OCI-LY1 (cell line): ENCODE measurements around the gene DLEC1.
A peak's percentile ranks its signal among the peaks of the same experiment; 100 is the strongest.

Experiments
- H2AFZ ChIP-seq: fragments of 200-600 bp; sonication (generic), shearing (Covaris generic); 2 replicates; pipeline ENCODE4 v1.6.0; 2014; ENCODE audit warnings: antibody characterized with exemption, mild to moderate bottlenecking, low read length
- H3F3A ChIP-seq: fragments of 200-600 bp; sonication (generic), shearing (Covaris generic); 2 replicates; pipeline ENCODE4 v1.6.0; 2014; ENCODE audit warnings: mild to moderate bottlenecking, antibody characterized with exemption, low read length, moderate library complexity; ENCODE audit not compliant: insufficient read depth
- H3K27ac ChIP-seq: fragments of 200-600 bp; sonication (generic); 2 replicates; pipeline ENCODE4 v1.5.1; 2014; ENCODE audit warnings: low read length, mixed run types, mild to moderate bottlenecking, low read depth; ENCODE audit not compliant: poor library complexity, severe bottlenecking
- H3K27me3 ChIP-seq: fragments of 200-600 bp; sonication (generic); 2 replicates; pipeline ENCODE4 v1.6.0; 2014; ENCODE audit warnings: antibody characterized with exemption, mild to moderate bottlenecking, low read length, moderate library complexity; ENCODE audit not compliant: insufficient read depth
- H3K36me3 ChIP-seq: fragments of 200-600 bp; sonication (generic); 2 replicates; pipeline ENCODE4 v1.6.1; 2014; ENCODE audit warnings: mild to moderate bottlenecking, antibody characterized with exemption, low read length, moderate library complexity, mixed read lengths; ENCODE audit not compliant: insufficient read depth
- H3K4me1 ChIP-seq: fragments of 200-600 bp; sonication (generic); 2 replicates; pipeline ENCODE4 v1.5.1; 2014; ENCODE audit warnings: mild to moderate bottlenecking, low read length, moderate library complexity; ENCODE audit not compliant: insufficient read depth, severe bottlenecking
- H3K4me2 ChIP-seq: fragments of 200-600 bp; sonication (generic), shearing (Covaris generic); 2 replicates; pipeline ENCODE4 v1.6.1; 2014; ENCODE audit warnings: low read length
- H3K4me3 ChIP-seq: fragments of 200-600 bp; sonication (generic); 2 replicates; pipeline ENCODE4 v1.5.1; 2014; ENCODE audit warnings: low read length, low read depth, mild to moderate bottlenecking, mixed read lengths; ENCODE audit not compliant: poor library complexity, severe bottlenecking
- H3K79me2 ChIP-seq: fragments of 200-600 bp; shearing (Covaris generic); 2 replicates; pipeline ENCODE4 v1.6.1; 2016; ENCODE audit warnings: mixed run types, low read length, mixed read lengths; ENCODE audit not compliant: insufficient read depth
- H3K9ac ChIP-seq: fragments of 200-600 bp; sonication (generic), shearing (Covaris generic); 2 replicates; pipeline ENCODE4 v1.6.1; 2014; ENCODE audit warnings: mild to moderate bottlenecking, low read length, mixed read lengths
- H3K9me2 ChIP-seq: fragments of 200-600 bp; sonication (generic), shearing (Covaris generic); 2 replicates; pipeline ENCODE4 v1.6.1; 2014; ENCODE audit warnings: low read depth, mild to moderate bottlenecking, low read length, mixed read lengths
- H3K9me3 ChIP-seq: fragments of 200-600 bp; shearing (Covaris generic); 2 replicates; pipeline ENCODE4 v1.6.1; 2014; ENCODE audit warnings: low read length, mixed read lengths
- H4K20me1 ChIP-seq: fragments of 200-600 bp; sonication (generic), shearing (Covaris generic); 2 replicates; pipeline ENCODE4 v1.6.0; 2016; ENCODE audit warnings: mild to moderate bottlenecking, low read length; ENCODE audit not compliant: insufficient read depth
- CTCF ChIP-seq: fragments of 200-600 bp; sonication (generic), shearing (Covaris generic); IDR thresholded peaks from 2 replicates; pipeline ENCODE4 v1.5.1; 2017; ENCODE audit warnings: mild to moderate bottlenecking, antibody characterized with exemption, low read length, moderate library complexity, mixed read lengths
- EZH2 ChIP-seq: fragments of 200-600 bp; sonication (generic), shearing (Covaris generic); IDR thresholded peaks from 2 replicates; pipeline ENCODE4 v1.8.0; 2017; ENCODE audit warnings: borderline replicate concordance, mixed run types, mild to moderate bottlenecking, antibody characterized with exemption, low read length, moderate library complexity, mixed read lengths

The DLEC1 gene

GRCh38 chr3:37993067-37993455, 45.9 kb upstream of the DLEC1 start:
- Histone ChIP-seq H3K9me2 (no peaks in the 10 kb centered on the region), H3K4me3 (no peak overlapping the region), H2AFZ (no peak overlapping the region), H3K4me2 (no peak overlapping the region), H3K27ac (no peak overlapping the region), H3K4me1 (peaks cover 27% of the 10 kb centered on the region), H3K27me3 (no peaks in the 10 kb centered on the region), H3K9ac (no peak overlapping the region), H4K20me1 (no peaks in the 10 kb centered on the region), H3K79me2 (no peaks in the 10 kb centered on the region), H3K36me3 (peaks cover 7% of the 10 kb centered on the region; the same call in 1 of the 2 replicates), H3K9me3 (no peaks in the 10 kb centered on the region), H3F3A (no peaks in the 10 kb centered on the region)
- no peak for TF ChIP-seq CTCF
- TF ChIP-seq EZH2, result no peak

- Histone ChIP-seq H3K27ac (no peak overlapping the region), H3K4me3 (peak overlapping the region; percentile 71), H3K36me3 (peaks cover 7% of the 10 kb centered on the region; the same call in 1 of the 2 replicates), H3K4me2 (peak overlapping the region; percentile 92), H3K9ac (peak overlapping the region; percentile 81; the same call in 1 of the 2 replicates), H3K4me1 (peaks cover 31% of the 10 kb centered on the region), H3K9me2 (no peaks in the 10 kb centered on the region), H4K20me1 (no peaks in the 10 kb centered on the region), H3K9me3 (no peaks in the 10 kb centered on the region), H3K79me2 (no peaks in the 10 kb centered on the region), H3K27me3 (no peaks in the 10 kb centered on the region), H3F3A (no peaks in the 10 kb centered on the region), H2AFZ (0 out of 2 replicates have a peak overlapping the region, but pooled peaks have one; percentile 3)
- no peak for TF ChIP-seq EZH2
- TF ChIP-seq CTCF, result no peak
Measured at GRCh38 chr3:37993460-37993819, 45.6 kb upstream of the DLEC1 start.

GRCh38 chr3:37993820-37994638, 45.0 kb upstream of the DLEC1 start:
- Histone ChIP-seq H3K9me3 (no peaks in the 10 kb centered on the region), H3K79me2 (no peaks in the 10 kb centered on the region), H3K4me1 (peaks cover 34% of the 10 kb centered on the region), H3K4me3 (peak overlapping the region; percentile 71), H3K9me2 (no peaks in the 10 kb centered on the region), H3K27me3 (no peaks in the 10 kb centered on the region), H3F3A (no peaks in the 10 kb centered on the region), H3K27ac (no peak overlapping the region), H2AFZ (peak overlapping the region; percentile 3; the same call in 1 of the 2 replicates), H3K4me2 (peak overlapping the region; percentile 92), H3K36me3 (peaks cover 7% of the 10 kb centered on the region; the same call in 1 of the 2 replicates), H3K9ac (peak overlapping the region; percentile 81), H4K20me1 (no peaks in the 10 kb centered on the region)
- TF ChIP-seq EZH2 (no peak), CTCF (no peak)
